Esophagus mucosa (tissue), 1 donor: Measurements from ENCODE around the gene FAM83D. TPM values are rescaled to one million over a fixed set of nuclear protein-coding genes. Genes with fewer than 3 reads are reported as not detected.
A peak's percentile ranks its signal among the peaks of the same experiment; 100 is the strongest.

Experiments
- ATAC-seq: fragments of 200-7000 bp; cut with Tn5 transposase; one replicate; pipeline ENCODE4 v1.9.1; 2020
- total RNA-seq: library from RNA; stranded (reverse); gene quantifications from one replicate; pipeline ENCODE4 v1.2.4, GENCODE V29; 2023
- donor health status: DM: yes; HTN: yes; CAD: no.

Gene FAM83D
- total RNA-seq, 1 donor from 2014 or later, result 67.0 TPM

DNA sequence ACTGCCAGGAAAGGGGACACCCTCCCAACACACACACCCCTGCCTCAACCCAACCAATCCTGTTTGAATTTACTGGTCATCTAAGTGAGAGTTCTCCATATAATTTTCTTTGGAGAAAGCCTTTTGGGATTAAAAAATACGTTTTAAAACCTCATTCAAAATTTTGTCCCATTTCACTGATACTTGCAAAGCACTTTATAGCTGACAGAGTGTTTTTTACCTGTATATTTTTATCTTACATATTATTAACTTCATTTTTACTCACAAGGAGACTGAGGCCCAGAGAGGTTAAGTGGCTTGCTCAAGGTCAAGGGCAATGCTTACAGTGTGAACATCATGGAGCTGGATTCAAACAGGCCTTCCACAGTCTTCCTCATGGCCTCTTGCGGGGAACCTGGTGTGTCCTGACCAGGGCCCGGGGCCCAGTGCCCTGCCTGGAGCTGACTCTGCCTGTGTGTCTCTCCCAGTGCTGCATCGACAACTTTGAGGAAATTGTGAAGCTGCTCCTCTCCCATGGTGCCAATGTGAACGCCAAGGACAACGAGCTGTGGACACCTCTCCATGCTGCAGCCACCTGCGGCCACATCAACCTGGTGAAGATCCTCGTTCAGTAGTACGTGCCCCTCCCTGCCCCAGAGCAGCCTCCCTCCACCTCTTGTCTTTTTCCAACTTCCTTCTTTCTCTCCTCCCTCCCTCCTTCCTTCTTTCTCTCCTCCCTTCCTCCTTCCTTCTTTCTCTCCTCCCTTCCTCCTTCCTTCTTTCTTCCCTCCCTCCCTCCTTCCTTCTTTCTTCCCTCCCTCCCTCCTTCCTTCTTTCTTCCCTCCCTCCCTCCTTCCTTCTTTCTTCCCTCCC is 30.9 kb upstream of the FAM83D start:
- ATAC-seq, result no peak

DNA sequence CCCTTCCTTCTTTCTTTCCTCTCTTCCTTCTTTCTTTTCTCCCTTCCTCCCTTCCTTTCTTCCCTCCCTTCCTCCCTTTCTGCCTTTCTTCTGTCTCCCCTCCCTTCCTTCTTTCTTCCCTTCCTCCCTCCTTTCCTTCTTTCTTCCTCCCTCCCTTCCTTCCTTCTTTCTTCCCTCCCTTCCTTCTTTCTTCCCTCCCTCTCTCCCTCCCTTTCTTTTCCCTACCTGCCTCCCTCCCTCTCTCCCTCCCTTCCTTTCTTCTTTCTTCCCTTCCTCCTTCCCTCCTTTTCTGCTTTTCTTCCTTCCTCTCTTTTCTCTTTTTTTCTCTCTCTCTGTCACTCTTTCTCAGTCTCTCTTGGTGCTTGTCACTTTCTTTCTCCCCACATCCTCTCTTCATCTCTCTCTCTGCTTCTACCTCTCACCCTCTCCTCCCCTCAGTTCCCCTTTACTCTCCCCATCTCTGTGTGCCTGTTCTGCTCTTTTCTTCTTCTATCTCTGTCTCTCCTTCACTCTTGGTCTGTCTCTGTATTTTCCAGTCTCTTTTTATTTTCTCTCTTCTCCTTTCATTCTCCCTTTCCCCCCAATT is 30.1 kb upstream of the FAM83D start:
- no peak for ATAC-seq

DNA sequence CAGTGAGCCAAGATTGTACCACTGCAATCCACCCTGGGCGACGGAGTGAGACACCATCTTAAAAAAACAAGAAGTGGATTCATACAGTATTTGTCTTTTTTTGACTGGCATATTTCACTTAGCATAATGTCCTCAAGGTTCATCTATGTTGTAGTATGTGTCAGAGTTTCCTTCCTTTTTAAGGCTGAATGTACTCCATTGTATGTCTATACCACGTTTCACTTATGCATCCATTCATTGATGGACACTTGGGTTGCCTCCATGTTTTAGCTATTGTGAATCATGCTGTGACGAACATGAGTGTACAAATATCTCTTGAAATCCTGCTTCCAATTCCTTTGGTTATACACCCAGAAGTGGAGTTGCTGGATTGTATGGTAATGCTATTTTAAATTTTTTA is 28.9 kb upstream of the FAM83D start:
- no peak for ATAC-seq

DNA sequence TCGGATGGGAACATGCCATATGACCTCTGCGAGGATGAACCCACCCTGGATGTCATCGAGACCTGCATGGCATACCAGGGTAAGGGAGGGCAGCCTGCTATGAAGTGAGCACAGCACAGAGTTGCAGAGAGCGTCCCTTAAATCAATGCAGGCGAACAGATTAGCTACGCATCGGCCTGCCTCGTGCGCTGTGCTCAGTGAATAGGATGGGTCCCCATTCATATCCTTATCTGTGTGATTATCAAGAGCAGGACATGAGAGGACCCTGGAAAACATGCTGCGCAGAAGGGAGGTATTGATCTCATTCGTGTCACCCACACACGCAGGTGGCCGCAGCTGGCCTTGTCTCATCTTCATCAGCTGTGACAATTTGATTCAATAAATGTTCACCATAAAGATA is 25.6 kb upstream of the FAM83D start:
- ATAC-seq, result no peak

DNA sequence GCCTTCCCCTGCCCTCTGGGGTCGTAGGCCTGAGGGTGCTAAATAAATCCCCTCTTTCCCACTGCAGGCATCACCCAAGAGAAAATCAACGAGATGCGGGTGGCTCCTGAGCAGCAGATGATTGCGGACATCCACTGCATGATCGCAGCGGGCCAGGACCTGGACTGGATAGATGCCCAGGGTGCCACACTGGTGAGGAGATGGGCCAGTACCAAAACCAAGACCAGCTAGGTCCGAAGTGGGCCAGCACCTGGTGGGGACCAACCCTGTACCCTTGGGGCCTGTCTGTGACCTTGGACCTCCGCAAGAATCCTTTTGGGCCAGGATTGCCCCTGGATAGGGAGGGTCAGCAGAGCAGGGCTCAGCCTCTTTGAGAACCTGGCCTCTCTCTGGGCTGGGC is 23.6 kb upstream of the FAM83D start:
- ATAC-seq, result no peak

DNA sequence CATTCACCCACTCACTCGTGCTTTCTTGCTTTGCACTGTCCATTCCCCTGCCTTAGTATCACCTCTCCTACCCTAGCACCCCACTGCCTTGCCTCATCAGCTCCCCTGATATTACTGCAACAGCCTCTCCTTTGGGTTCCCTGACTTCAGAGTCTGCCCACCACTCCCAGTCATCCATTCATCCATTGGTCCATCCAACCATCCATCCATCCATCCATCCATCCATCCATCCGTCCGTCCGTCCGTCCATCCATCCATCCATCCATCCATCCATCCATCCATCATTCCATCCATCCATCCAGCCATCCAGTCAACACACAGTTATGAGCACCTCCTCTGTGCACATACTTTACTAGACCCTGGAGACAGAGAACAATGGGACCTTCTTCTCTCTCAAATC is 22.9 kb upstream of the FAM83D start:
- no peak for ATAC-seq

DNA sequence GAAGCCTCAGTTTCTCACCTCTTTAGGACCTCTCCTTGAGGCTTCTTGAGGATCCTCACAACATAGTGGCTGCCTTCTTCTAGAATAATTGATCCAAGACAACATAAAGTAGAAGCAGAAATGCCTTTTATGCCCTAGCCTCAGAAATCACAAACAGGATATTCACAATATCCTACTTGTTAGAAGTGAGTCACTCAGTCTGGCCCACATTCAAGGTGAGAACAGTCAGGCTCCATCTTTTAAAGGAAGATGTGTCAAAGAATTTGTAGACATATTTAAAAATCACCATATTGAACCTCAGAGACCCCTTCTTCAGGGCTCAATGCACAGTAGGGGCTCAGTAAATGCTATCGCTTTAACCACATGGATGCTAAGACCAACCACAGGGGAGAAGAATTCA is 20.8 kb upstream of the FAM83D start:
- no peak for ATAC-seq

DNA sequence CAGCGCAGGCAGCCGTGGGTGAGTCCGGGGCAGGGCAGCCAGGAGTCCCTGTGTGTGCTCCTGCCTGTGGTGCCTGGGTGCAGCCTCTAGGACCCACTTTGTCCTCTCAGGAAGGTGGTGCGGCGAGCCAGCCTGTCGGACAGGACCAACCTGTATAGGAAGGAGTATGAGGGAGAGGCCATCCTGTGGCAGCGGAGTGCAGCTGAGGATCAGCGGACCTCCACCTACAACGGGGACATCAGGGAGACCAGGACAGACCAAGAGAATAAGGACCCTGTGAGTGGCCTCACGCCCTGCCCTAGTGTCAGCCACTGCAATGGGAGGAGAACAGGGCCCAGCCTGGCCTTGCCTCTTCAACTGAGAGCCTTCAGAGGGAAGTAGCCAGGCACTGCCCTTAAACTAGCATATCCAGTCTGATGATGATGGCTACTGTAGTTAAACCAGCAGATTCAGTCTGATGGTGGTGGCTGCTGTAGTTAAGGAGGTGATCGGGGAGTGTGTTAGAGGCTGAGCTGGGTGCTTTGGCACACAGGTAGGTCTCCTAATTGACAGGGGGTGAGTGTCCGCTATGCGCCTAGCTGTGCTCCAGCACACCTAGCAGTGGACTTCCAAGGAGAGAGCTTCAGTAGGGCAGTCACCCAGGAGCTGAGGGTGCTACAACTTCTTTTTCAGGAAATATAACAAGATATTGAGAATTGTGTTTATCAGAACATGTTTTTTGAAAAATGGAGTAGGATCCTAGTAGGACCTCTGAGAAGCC is 18.1 kb upstream of the FAM83D start:
- peak; percentile 71 for ATAC-seq

DNA sequence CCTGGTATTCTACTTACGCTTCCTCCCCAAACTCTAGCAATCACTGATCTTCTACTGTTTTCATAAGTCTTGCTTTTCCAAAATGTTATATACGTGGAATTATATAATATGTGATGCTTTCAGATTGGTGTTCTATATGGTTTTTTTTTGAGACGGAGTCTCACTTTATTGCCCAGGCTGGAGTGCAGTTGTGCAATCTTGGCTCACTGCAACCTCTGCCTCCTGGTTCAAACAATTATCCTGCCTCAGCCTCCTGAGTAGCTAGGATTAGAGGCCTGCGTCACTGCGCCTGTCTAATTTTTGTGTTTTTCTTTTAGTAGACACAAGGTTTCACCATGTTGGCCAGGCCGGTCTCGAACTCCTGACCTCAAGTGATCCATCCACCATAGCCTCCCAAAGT is 10.9 kb upstream of the FAM83D start:
- ATAC-seq, result no peak

DNA sequence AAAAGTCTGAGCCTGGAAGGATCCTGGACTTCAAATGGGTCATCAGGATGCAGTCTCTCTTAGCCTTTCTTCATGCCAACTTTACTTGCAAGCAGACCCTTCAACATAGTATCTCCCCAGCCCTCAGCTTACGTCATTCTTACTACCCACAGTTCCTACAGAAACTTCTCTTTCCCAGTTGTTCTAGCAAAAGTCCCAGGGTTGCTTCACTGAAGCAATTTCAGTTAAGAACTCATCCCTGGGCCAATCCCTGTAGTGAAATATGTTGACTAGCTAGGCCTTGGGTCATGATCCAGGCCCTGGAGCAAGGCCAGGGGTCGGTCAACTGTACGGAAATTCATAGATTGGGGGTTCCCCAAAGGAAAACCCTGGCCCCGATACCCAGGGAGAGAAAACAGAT is 8.6 kb upstream of the FAM83D start:
- ATAC-seq, result no peak

DNA sequence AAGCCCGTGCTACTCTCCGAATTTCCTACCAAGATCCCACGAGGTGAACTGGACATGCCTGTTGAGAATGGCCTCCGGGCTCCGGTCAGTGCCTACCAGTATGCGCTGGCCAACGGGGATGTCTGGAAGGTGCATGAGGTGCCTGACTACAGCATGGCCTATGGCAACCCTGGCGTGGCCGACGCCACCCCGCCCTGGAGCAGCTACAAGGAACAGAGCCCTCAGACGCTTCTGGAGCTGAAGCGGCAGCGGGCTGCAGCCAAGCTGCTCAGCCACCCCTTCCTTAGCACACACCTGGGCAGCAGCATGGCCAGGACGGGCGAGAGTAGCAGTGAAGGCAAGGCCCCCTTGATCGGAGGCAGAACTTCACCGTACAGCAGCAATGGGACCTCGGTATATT is 8.0 kb upstream of the FAM83D start:
- no peak for ATAC-seq

DNA sequence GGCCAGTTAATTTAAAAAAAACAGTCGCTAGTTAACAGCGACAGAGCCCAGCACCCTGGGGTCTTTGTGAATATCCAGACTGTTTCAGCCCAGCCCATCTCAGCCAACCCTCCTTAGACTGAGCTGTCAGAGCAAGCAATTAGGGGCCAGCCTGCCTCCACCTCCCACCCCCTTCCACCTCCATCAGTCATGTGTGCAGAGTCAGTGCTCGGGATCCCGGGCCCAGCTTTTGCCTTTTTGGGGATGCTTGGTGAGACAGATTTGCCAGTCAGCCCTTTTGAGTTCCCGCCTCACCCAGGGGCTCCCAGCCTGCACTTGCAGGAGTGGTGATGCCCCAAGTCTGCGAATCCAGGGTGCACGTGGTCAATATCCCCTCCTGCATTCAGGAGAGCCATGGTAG is 6.5 kb upstream of the FAM83D start:
- no peak for ATAC-seq

DNA sequence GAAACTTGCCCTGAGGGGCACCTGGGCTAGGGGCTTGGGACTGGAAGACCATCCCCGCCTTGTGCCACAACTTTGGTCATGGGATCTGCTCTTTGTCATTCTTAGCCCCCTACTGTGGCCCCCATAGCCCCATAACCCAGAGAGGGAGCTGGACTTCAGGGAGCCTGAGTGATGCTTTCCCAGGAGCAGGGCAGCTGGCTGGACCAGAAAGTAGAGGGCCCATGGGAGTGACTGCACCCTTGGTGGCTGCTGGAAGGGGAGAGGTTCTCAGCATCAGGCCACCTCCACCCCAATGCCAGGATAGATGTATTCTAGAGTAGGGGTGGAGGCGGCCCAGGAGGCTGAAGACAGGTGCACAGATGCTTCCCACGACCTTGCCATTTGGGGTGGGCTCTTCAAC is 5.8 kb upstream of the FAM83D start:
- no peak for ATAC-seq

DNA sequence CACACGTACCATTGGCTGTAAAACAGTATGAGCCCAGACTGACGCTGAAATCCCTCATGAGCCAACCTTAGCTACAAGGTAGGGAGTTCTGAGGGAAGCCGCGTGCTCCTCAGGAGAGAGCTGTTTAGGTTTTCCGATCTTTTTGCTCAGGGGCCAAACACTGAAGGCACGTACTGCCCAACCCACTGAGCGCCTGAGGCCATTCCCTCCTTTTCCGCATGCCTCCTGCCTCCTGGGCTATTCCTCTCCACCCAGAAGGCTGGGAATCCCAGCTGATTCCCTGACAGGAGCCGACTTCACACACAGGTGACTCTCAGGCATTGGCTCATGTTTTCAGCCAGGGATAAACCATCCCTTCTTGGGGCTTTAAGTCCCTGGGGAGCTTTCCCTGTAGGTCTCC is 5.4 kb upstream of the FAM83D start:
- no peak for ATAC-seq

DNA sequence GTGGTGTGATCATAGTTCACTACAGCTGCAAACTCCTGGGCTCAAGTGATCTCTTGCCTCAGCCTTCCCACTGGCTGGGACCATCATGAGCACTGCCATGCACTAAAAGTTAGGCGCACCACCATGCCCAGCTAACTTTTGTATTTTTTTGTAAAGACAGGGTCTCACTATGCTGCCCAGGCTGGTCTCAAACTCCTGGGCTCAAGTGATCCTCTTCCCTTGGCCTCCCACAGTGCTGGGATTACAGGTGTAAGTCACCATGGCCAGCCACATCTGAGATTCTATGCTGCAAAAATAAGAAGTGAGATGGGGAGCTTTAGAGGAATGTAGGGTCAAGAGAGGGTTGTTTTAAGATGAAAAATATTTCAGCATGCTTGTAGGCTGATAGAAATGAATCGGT is 1.5 kb upstream of the FAM83D start:
- no peak for ATAC-seq

DNA sequence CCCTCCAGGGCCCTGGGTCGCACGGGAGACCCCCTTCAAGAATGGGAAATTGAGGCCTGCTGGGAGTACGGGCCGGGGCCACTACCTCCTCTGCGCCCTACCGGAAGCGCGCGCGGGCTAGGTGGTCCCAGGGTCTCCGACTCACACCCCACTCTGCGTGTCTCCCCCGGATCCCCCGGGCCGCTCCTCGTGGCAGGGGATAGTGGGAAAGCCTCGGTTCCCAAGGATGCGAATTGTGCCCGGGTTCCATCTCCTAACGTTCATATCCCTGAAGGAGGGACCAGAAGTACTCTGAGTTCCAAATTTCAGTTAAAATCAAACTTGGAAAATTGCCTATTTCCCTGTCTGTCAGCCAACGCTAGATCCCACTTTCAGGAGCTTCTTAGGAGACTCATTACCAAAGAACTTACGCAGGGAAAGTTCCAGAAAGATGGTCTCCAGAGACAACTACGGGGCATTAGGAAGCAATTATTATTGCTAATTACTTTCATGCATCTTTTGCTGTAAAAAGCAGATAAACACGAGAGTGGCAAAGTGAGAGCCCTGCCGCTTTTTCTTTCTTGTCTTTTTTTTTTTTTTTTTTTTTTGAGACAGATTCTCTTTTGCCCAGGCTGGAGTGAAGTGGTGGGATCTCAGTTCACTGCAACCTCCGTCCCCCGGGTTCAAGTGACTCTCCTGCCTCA is 858 bp downstream of the FAM83D start:
- no peak for ATAC-seq

DNA sequence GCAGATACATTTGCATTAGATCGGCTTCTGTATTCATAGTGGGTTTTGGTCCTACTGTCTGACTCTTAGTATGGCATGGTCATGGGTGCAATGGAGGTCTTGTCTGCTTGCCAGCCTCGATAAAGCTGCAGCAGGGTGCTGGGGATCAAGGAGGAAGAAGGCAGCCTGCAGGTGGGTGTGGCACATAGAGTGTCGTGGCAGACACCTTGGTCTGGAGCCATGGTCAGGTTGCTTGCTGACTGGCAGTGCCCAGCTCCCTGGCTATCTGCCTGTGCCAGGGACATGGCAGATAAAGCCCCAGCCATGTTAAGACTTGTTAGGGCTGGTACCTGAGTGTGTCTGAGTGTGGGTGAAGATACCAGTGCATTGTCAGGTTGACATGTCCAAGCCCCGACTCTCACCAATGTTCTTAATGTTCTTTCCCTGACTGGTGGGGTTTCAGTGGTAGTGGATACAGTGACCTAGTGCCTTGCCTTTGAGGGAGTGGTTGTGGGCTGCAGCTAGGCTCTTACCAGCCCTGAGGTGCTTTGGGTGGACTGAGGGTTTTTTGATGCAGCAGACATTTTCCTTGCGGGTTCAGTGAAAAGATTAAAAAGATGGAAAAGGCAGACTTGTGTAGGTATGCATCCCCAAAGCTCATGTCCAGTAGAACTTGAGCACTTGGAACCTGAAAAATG is 1.8 kb downstream of the FAM83D start:
- ATAC-seq, result peak; percentile 35

DNA sequence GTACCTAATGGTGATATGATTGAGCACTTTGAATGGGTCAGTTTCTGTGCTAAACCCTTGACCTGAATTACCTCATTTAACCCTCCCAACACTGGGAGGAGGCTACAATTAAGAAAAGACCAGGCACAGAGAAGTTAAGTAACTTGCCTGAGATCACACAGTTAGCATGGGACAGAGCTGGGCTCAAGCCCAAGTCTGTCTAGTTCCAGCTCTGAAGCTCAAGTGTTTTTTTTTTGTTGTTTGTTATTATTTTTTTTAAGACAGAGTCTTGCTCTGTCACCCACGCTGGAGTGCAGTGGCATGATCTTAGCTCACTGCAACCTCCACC is 4.0 kb downstream of the FAM83D start:
- ATAC-seq, result no peak

DNA sequence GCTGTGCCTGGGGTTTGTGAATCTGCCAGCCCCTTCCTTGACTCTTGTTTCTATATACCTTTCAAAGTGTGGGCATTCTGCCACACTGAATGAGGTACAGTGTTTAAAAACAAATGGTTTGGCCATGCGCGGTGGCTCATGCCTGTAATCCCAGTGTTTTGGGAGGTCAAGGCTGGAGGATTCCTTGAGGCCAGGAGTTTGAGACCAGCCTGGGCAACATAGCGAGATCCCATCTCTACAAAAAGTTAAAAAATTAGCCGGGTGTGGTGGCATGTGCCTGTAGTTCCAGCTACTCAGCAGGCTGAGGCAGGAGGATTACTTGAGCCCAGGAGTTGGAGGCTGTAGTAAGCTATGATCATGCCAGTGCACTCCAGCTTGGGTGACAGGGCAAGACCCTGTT is 5.8 kb downstream of the FAM83D start:
- no peak for ATAC-seq

DNA sequence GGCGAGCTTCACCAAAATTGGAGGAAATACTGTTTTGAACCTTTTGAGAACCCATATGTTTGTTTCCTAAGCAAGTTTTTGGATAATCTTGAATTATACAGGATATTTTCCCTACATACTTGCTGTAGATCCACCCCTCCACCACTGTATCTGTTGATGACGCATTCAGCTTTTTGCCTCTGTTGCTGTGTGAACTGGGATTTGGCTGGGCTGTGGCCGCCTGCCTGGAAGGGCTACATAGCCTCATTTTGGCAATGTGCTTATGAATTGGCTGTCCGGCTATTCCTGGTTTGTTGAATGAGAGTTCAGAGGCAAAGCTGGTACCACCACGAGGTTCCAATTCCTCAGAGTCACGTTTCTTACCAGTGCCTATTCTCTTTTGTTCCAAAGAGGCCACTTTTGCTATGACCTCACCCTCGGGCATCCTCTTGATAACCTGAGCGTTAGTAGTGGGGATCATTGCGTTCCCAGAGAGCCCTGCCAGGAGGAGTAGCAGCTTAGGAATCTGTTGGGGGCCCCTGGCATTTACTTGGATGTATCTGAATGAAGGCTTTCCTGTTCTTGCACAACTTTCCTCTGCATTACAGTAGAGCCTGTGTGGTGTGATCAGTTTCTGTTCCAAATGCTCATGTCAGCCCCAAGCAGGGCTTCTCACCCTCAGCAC is 6.4 kb downstream of the FAM83D start:
- peak; percentile 34 for ATAC-seq

DNA sequence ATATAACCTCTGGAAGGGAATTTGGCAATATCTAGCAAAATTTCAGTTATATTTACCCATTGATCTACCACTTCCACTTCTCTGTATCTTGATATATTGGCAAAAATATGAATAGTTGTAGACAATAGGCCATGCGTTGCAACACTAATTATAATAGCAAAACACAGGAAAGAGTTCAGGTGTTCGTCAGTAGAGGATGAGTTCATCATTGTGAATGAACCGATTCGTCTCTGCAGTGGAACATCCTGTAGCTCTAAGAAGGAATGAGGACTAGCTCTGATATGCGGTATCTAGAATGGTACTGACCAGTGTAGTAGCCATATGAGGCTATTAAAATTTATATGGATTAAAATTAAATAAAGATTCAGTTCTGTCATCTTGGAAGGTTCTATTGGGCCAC is 8.3 kb downstream of the FAM83D start:
- ATAC-seq, result no peak

DNA sequence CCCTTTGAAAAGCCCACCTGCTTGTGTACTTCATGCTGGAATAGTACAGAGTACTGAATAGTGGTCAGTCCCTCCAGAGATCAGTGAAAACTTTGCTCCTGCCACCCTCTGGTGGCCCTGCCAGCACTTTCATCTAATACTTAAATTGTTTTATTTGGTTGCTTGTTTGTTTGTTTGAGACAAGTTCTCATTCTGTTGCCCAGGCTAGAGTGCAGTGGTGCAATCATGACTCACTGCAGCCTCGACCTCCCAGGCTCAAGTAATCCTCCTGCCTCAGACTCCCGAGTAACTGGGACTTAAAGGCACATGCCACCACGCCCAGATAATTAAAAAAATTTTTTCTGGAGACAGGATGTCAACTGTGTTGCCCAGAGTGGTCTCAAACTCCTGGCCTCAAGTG is 9.1 kb downstream of the FAM83D start:
- ATAC-seq, result no peak
